ENCODE results near the gene LTC4S. TPM values are rescaled to one million over a fixed set of nuclear protein-coding genes. Genes with fewer than 3 reads are reported as not detected.

The LTC4S gene
- total and polyA plus RNA-seq, 2 experiments from 2014 or later = 1.6 to 3.7 TPM

GRCh38 chr5:179829732-179830435, 36.1 kb downstream of the LTC4S start:
- Histone ChIP-seq H3K9me2 (ENCODE audit: insufficient read depth) (no peaks in the 10 kb centered on the region), H4K20me1 (ENCODE audit: insufficient read depth) (no peaks in the 10 kb centered on the region; the same call in 1 of the 2 replicates), H3K4me1 (ENCODE audit: insufficient read depth) (no peaks in the 10 kb centered on the region), H2AFZ (no peak overlapping the region), H3K36me3 (ENCODE audit: low read depth) (peaks cover 69% of the 10 kb centered on the region), H3F3A (ENCODE audit: insufficient read depth) (peaks cover 34% of the 10 kb centered on the region), H3K27ac (no peak overlapping the region), H3K9ac (no peak overlapping the region), H3K4me3 (no peak overlapping the region), H3K4me2 (ENCODE audit: unreplicated experiment) (no peak overlapping the region), H3K79me2 (ENCODE audit: insufficient read depth) (peaks cover 60% of the 10 kb centered on the region), H3K27me3 (replicated peaks; ENCODE audit: insufficient read depth) (no peaks in the 10 kb centered on the region), H3K9me3 (ENCODE audit: low read depth) (no peaks in the 10 kb centered on the region)
- 84 to 91% methylated on average over 7 of the region's 7 CpGs for WGBS, 2 experiments (ENCODE audit: low coverage in 1 of 2, low lambda C conversion rate in 2 of 2, missing lambda C conversion rate in 2 of 2)
- in situ Hi-C loops (cut with MboI) = no loop called here
- no peak for TF ChIP-seq EZH2 (IDR thresholded peaks at IDR 0.05; ENCODE audit: insufficient read depth, poor library complexity, severe bottlenecking)
- no peak for TF ChIP-seq EZH2phosphoT487 (IDR thresholded peaks at IDR 0.05; ENCODE audit: insufficient read depth, low read depth)
- no peak for DNase-seq

- H3F3A ChIP-seq (ENCODE audit: insufficient read depth) = peaks cover 38% of the 10 kb centered on the region
- no peaks in the 10 kb centered on the region for H3K9me2 ChIP-seq (ENCODE audit: insufficient read depth)
- no peak overlapping the region for H3K27ac ChIP-seq
- H3K27me3 ChIP-seq (replicated peaks; ENCODE audit: insufficient read depth) = no peaks in the 10 kb centered on the region
- peaks cover 66% of the 10 kb centered on the region for H3K36me3 ChIP-seq (ENCODE audit: low read depth)
- no peak overlapping the region for H3K4me3 ChIP-seq
- no peaks in the 10 kb centered on the region; the same call in 1 of the 2 replicates for H4K20me1 ChIP-seq (ENCODE audit: insufficient read depth)
- H3K4me1 ChIP-seq (ENCODE audit: insufficient read depth) = no peaks in the 10 kb centered on the region
- TF ChIP-seq EZH2phosphoT487 (IDR thresholded peaks at IDR 0.05; ENCODE audit: insufficient read depth, low read depth) (no peak), EZH2 (IDR thresholded peaks at IDR 0.05; ENCODE audit: insufficient read depth, poor library complexity, severe bottlenecking) (no peak)
- H3K4me2 ChIP-seq (ENCODE audit: unreplicated experiment) = no peak overlapping the region
- H3K79me2 ChIP-seq (ENCODE audit: insufficient read depth) = peaks cover 54% of the 10 kb centered on the region
- no peak for DNase-seq
- H3K9me3 ChIP-seq (ENCODE audit: low read depth) = no peaks in the 10 kb centered on the region
- in situ Hi-C loops (cut with MboI) = no loop called here
- WGBS, 2 experiments (ENCODE audit: low coverage in 1 of 2, low lambda C conversion rate in 2 of 2, missing lambda C conversion rate in 2 of 2) = 97 to 98% methylated on average over 7 of the region's 7 CpGs
- no peak overlapping the region for H2AFZ ChIP-seq
- no peak overlapping the region for H3K9ac ChIP-seq
Observed at GRCh38 chr5:179830818-179831468, 37.2 kb downstream of the LTC4S start.

GRCh38 chr5:179832039-179832745, 38.4 kb downstream of the LTC4S start:
- TF ChIP-seq EZH2phosphoT487 (IDR thresholded peaks at IDR 0.05; ENCODE audit: insufficient read depth, low read depth) = no peak
- no peak for TF ChIP-seq EZH2 (IDR thresholded peaks at IDR 0.05; ENCODE audit: insufficient read depth, poor library complexity, severe bottlenecking)
- H3F3A ChIP-seq (ENCODE audit: insufficient read depth) = peaks cover 50% of the 10 kb centered on the region
- H2AFZ ChIP-seq = no peak overlapping the region
- no peaks in the 10 kb centered on the region for H3K4me1 ChIP-seq (ENCODE audit: insufficient read depth)
- 94 to 96% methylated on average over 19 of the region's 20 CpGs for WGBS, 2 experiments (ENCODE audit: low coverage in 1 of 2, low lambda C conversion rate in 2 of 2, missing lambda C conversion rate in 2 of 2)
- H3K36me3 ChIP-seq (ENCODE audit: low read depth) = peaks cover 69% of the 10 kb centered on the region
- H3K9me2 ChIP-seq (ENCODE audit: insufficient read depth) = no peaks in the 10 kb centered on the region
- H3K79me2 ChIP-seq (ENCODE audit: insufficient read depth) = peaks cover 44% of the 10 kb centered on the region
- H3K27ac ChIP-seq = no peak overlapping the region
- in situ Hi-C loops (cut with MboI) = no loop called here
- no peak for DNase-seq
- H3K4me2 ChIP-seq (ENCODE audit: unreplicated experiment) = no peak overlapping the region
- no peaks in the 10 kb centered on the region for H4K20me1 ChIP-seq (ENCODE audit: insufficient read depth)
- H3K4me3 ChIP-seq = no peak overlapping the region
- no peaks in the 10 kb centered on the region for H3K27me3 ChIP-seq (replicated peaks; ENCODE audit: insufficient read depth)
- no peak overlapping the region for H3K9ac ChIP-seq
- no peaks in the 10 kb centered on the region for H3K9me3 ChIP-seq (ENCODE audit: low read depth)

GRCh38 chr5:179833056-179833708, 39.4 kb downstream of the LTC4S start:
- peaks cover 34% of the 10 kb centered on the region for H3K79me2 ChIP-seq (ENCODE audit: insufficient read depth)
- H3K36me3 ChIP-seq (ENCODE audit: low read depth) = peaks cover 69% of the 10 kb centered on the region
- H3K9ac ChIP-seq = no peak overlapping the region
- H3K4me3 ChIP-seq = no peak overlapping the region
- no peaks in the 10 kb centered on the region for H3K27me3 ChIP-seq (replicated peaks; ENCODE audit: insufficient read depth)
- H3K4me1 ChIP-seq (ENCODE audit: insufficient read depth) = no peaks in the 10 kb centered on the region
- no peak overlapping the region for H3K4me2 ChIP-seq (ENCODE audit: unreplicated experiment)
- H3K27ac ChIP-seq = no peak overlapping the region
- H3K9me3 ChIP-seq (ENCODE audit: low read depth) = no peaks in the 10 kb centered on the region
- H3F3A ChIP-seq (ENCODE audit: insufficient read depth) = peaks cover 54% of the 10 kb centered on the region
- H2AFZ ChIP-seq = no peak overlapping the region
- TF ChIP-seq EZH2phosphoT487 (IDR thresholded peaks at IDR 0.05; ENCODE audit: insufficient read depth, low read depth) = no peak
- no peak for TF ChIP-seq EZH2 (IDR thresholded peaks at IDR 0.05; ENCODE audit: insufficient read depth, poor library complexity, severe bottlenecking)
- DNase-seq = no peak
- 86 to 87% methylated on average over 23 of the region's 23 CpGs for WGBS, 2 experiments (ENCODE audit: low coverage in 1 of 2, low lambda C conversion rate in 2 of 2, missing lambda C conversion rate in 2 of 2)
- no peaks in the 10 kb centered on the region for H4K20me1 ChIP-seq (ENCODE audit: insufficient read depth)
- in situ Hi-C loops (cut with MboI) = no loop called here
- no peaks in the 10 kb centered on the region for H3K9me2 ChIP-seq (ENCODE audit: insufficient read depth)

All from GM23248 (cell line).